HEK293T (cell line): ENCODE data around the gene CERK.

Experiments used
- BHLHE40 ChIP-seq: fragments of 450-650 bp; IDR thresholded peaks from 2 replicates; pipeline ENCODE4 v1.6.1; 2016; ENCODE audit warnings: mild to moderate bottlenecking, moderate library complexity, borderline replicate concordance
- CTBP1 ChIP-seq: fragments of 450-650 bp; IDR thresholded peaks from 2 replicates; pipeline ENCODE4 v1.6.1; 2016; ENCODE audit warnings: borderline replicate concordance
- ELF4 ChIP-seq: fragments of 450-650 bp; IDR thresholded peaks from 2 replicates; pipeline ENCODE4 v1.6.1; 2017; ENCODE audit warnings: antibody characterized with exemption
- FOXA1 ChIP-seq: fragments of 450-650 bp; IDR thresholded peaks from 2 replicates; pipeline ENCODE4 v1.6.1; 2016; ENCODE audit warnings: mild to moderate bottlenecking
- FOXM1 ChIP-seq: fragments of 450-650 bp; IDR thresholded peaks from 2 replicates; pipeline ENCODE4 v1.6.1; 2017; ENCODE audit warnings: mild to moderate bottlenecking, borderline replicate concordance
- L3MBTL2 ChIP-seq: fragments of 450-650 bp; conservative IDR thresholded peaks from 2 replicates; pipeline ENCODE4 v1.6.1; 2016; ENCODE audit warnings: mild to moderate bottlenecking
- SUZ12 ChIP-seq: fragments of 450-650 bp; IDR thresholded peaks from 2 replicates; pipeline ENCODE4 v1.6.1; 2016; ENCODE audit warnings: mild to moderate bottlenecking
- TARDBP ChIP-seq: fragments of 450-650 bp; IDR thresholded peaks from 2 replicates; pipeline ENCODE4 v1.6.1; 2016
- ZNF384 ChIP-seq: fragments of 450-650 bp; IDR thresholded peaks from 2 replicates; pipeline ENCODE4 v1.6.1; 2016
- TF ChIP-seq, protein P1 (sequence below): fragments of 450-650 bp; IDR thresholded peaks from 2 replicates; pipeline ENCODE4 v1.6.1; 2016

DNA sequence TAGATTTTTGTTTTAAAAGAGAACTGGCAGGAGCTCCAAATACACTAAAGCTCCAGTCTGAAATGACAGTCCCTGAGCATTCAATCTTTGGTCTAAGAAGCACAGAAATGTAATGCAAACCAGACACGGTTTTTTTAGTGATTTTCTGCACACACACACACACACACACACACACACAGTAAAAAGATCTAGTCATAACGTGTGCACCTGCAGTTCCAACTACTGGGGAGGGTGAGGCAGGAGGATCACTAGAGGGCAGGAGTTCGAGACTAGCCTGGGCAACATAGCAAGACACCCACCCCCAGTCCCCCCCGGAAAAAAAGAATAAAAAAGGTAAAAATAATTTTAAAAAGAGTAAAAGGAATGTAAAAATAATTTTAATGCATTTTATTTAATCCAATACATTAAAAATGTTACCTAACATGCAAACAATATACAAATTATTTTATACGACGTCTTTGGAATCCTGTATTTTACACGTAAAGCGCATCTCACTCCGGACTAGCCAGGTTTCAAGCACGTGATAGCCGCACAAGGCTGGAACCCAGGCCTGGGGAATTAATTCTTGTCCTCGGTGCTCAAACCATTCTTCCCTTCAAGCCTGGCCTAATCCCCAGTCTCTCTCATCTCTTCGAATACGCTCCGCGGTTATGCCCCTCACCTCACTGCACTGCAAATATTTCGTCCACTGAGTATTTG, 23.6 kb upstream of the CERK start:
- TF ChIP-seq SUZ12: no peak
- no peak for TF ChIP-seq FOXA1
- TF ChIP-seq FOXM1: no peak
- no peak for TF ChIP-seq BHLHE40
- TF ChIP-seq ZNF384: no peak
- TF ChIP-seq ELF4: no peak
- no peak for TF ChIP-seq CTBP1
- TF ChIP-seq, protein P1, sequence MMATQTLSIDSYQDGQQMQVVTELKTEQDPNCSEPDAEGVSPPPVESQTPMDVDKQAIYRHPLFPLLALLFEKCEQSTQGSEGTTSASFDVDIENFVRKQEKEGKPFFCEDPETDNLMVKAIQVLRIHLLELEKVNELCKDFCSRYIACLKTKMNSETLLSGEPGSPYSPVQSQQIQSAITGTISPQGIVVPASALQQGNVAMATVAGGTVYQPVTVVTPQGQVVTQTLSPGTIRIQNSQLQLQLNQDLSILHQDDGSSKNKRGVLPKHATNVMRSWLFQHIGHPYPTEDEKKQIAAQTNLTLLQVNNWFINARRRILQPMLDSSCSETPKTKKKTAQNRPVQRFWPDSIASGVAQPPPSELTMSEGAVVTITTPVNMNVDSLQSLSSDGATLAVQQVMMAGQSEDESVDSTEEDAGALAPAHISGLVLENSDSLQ: no peak
- no peak for TF ChIP-seq L3MBTL2
- TF ChIP-seq TARDBP: no peak
